ENCODE results near the gene KNCN. TPM values are rescaled to one million over a fixed set of nuclear protein-coding genes. Genes with fewer than 3 reads are reported as not detected.

The KNCN gene
- polyA plus RNA-seq, 1 experiment = not detected

GRCh38 chr1:46537651-46538050, 13.8 kb downstream of the KNCN start:
- POLR2A ChIA-PET = no interaction called here
- Histone ChIP-seq H3K36me3 (ENCODE audit: control insufficient read depth, insufficient read depth, low read length) (no peaks in the 10 kb centered on the region), H3K27me3 (ENCODE audit: control insufficient read depth, insufficient read depth, low read length) (peaks cover 9% of the 10 kb centered on the region), H3K4me3 (ENCODE audit: low read depth, low read length) (no peak overlapping the region)
- TF ChIP-seq CTCF (IDR thresholded peaks at IDR 0.05; ENCODE audit: insufficient read depth, low read depth, low read length) = no peak
- CTCF ChIA-PET = interaction anchor here (0.7 to 6.7 kb wide), 7 partner anchors 8 to 95 kb away, joined by 3 to 38 read pairs (median 8); no protein-coding TSS in a partner anchor
- no peak for DNase-seq (ENCODE audit: low read depth)

GRCh38 chr1:46536527-46536926, 14.9 kb downstream of the KNCN start:
- Histone ChIP-seq H3K36me3 (ENCODE audit: control insufficient read depth, insufficient read depth, low read length) (no peaks in the 10 kb centered on the region), H3K27me3 (ENCODE audit: control insufficient read depth, insufficient read depth, low read length) (peaks cover 12% of the 10 kb centered on the region), H3K4me3 (ENCODE audit: low read depth, low read length) (no peak overlapping the region)
- CTCF ChIA-PET = interaction anchor here (1.5 to 2.2 kb wide), 3 partner anchors 56 to 131 kb away, joined by 3 to 11 read pairs (median 3); partner anchors contain the start of gene ATPAF1
- POLR2A ChIA-PET = no interaction called here
- no peak for DNase-seq (ENCODE audit: low read depth)
- no peak for TF ChIP-seq CTCF (IDR thresholded peaks at IDR 0.05; ENCODE audit: insufficient read depth, low read depth, low read length)

- H3K27me3 ChIP-seq (ENCODE audit: control insufficient read depth, insufficient read depth, low read length) = peaks cover 16% of the 10 kb centered on the region
- CTCF ChIA-PET = interaction anchor here (1.1 to 11.1 kb wide), 14 partner anchors 8 to 190 kb away, joined by 3 to 176 read pairs (median 9); partner anchors contain the start of gene ATPAF1
- TF ChIP-seq CTCF (IDR thresholded peaks at IDR 0.05; ENCODE audit: insufficient read depth, low read depth, low read length) = peak; percentile 54
- no peaks in the 10 kb centered on the region for H3K36me3 ChIP-seq (ENCODE audit: control insufficient read depth, insufficient read depth, low read length)
- POLR2A ChIA-PET = no interaction called here
- no peak overlapping the region for H3K4me3 ChIP-seq (ENCODE audit: low read depth, low read length)
- no peak for DNase-seq (ENCODE audit: low read depth)
These were observed 16.4 kb downstream of the KNCN start for GRCh38 chr1:46535063-46535462.

DNA sequence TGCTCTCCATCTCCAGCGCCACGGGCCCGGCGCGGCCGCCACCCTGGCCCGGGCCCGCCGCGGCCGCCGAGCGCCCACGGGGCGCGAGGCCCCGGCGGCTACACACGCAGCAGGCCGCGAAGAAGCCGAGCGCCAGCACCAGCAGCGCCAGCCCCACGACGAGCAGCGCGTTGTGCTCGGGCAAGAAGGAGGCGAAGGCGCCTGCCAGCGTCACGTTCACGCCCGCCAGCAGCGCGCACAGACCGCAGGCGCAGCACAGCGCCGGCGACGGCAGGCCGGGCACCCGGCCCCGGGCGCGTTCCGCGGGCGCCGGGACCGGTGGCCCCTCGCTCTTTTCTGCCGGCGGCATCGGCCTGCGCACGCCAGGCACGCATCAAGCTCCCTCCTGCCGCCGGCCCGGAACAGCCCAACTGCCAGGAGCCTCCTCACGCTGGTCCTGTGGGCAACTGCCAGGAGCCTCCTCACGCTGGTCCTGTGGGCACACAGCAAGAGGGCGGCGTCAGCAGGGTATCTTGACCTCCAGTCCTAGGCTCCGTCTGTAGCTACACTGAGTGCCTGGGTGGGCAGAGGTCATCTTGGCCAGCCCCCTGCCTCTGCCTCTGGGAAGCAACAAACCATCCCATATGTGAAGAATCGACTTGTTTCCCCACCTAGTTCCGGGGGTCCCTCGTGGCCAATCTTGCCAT, 18.1 kb downstream of the KNCN start:
- ChIA-PET POLR2A (interaction anchor here (0.7 kb wide), 1 partner anchor 178 kb away, joined by 4 read pairs; no protein-coding TSS in a partner anchor), CTCF (interaction anchor here (0.9 to 11.1 kb wide), 12 partner anchors 9 to 192 kb away, joined by 3 to 176 read pairs (median 6); no protein-coding TSS in a partner anchor)
- H3K36me3 ChIP-seq (ENCODE audit: control insufficient read depth, insufficient read depth, low read length) = no peaks in the 10 kb centered on the region
- H3K4me3 ChIP-seq (ENCODE audit: low read depth, low read length) = peak overlapping the region; percentile 23; the same call in 1 of the 2 replicates
- no peak for DNase-seq (ENCODE audit: low read depth)
- no peak for TF ChIP-seq CTCF (IDR thresholded peaks at IDR 0.05; ENCODE audit: insufficient read depth, low read depth, low read length)
- peaks cover 24% of the 10 kb centered on the region for H3K27me3 ChIP-seq (ENCODE audit: control insufficient read depth, insufficient read depth, low read length)

DNA sequence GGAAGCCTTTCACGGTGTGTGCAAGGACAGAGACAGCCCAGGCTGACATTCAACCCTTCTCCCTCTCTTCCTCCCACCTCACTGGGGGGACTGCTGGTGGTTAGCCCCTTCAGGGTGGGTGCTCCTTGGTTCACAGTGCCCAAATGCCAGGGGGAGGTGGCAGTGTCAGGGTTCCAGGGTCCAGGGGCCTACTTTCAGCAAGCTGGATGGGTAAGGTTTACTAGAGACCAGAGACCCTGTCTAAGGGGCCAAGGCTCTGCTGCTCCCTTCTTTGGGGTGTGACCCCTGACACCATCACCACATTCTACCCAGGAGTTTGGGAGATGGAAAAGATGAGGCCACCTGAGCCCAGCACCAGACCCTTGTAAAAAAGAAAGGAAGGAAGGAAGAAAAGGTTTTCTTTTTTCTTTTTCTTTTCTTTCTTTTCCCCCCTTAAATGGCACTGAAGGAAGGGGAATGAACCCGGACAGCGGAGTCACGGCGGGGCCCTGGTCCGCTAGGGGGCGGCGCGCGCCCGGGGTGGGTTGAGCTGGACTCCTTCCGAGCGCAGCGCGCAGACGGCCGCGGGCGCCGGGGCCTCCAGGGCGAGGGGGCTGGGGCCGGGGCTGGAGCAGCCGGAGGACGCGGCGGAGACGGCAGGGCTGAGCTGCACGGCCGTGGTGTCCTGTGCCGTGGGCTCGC, 18.8 kb downstream of the KNCN start:
- ChIA-PET CTCF (interaction anchor here (0.9 to 11.1 kb wide), 10 partner anchors 8 to 192 kb away, joined by 3 to 176 read pairs (median 6); no protein-coding TSS in a partner anchor), POLR2A (interaction anchor here (0.7 kb wide), 1 partner anchor 179 kb away, joined by 4 read pairs; no protein-coding TSS in a partner anchor)
- Histone ChIP-seq H3K36me3 (ENCODE audit: control insufficient read depth, insufficient read depth, low read length) (no peaks in the 10 kb centered on the region), H3K4me3 (ENCODE audit: low read depth, low read length) (no peak overlapping the region; the same call in 1 of the 2 replicates), H3K27me3 (ENCODE audit: control insufficient read depth, insufficient read depth, low read length) (peaks cover 24% of the 10 kb centered on the region)
- DNase-seq (ENCODE audit: low read depth) = no peak
- peak; percentile 70 for TF ChIP-seq CTCF (IDR thresholded peaks at IDR 0.05; ENCODE audit: insufficient read depth, low read depth, low read length)

All from BJ (cell line).